ENCODE measurements around the gene MYBPC3.

GRCh38 chr11:47388697-47389576 is 36.4 kb upstream of the MYBPC3 start:
- TF ChIP-seq EP300 (IDR thresholded peaks at IDR 0.05; ENCODE audit: low read depth) (no peak), CTCF (IDR thresholded peaks at IDR 0.05) (no peak), POLR2AphosphoS5 (IDR thresholded peaks at IDR 0.05) (no peak), POLR2A (IDR thresholded peaks at IDR 0.05) (no peak)
